K562 (cell line): Measurements from ENCODE around the gene CCNL2. TPM values are rescaled to one million over a fixed set of nuclear protein-coding genes. Genes with fewer than 3 reads are reported as not detected.

Source experiments
- BRD9 ChIP-seq: fragments of 450-650 bp; IDR thresholded peaks from 2 replicates; pipeline ENCODE4 v1.6.1; 2018; ENCODE audit warnings: low read depth; ENCODE audit not compliant: partially characterized antibody
- CBX8 ChIP-seq: fragments of 200-600 bp; sonication (generic); IDR thresholded peaks from 2 replicates; pipeline ENCODE4 v1.6.1; 2012; ENCODE audit warnings: borderline replicate concordance, mixed run types, low read depth, mild to moderate bottlenecking, moderate library complexity, mixed read lengths, low read length, control low read depth, inconsistent platforms; ENCODE audit not compliant: poor library complexity, severe bottlenecking; ENCODE audit errors: extremely low read depth
- CC2D1A ChIP-seq: fragments of 450-650 bp; IDR thresholded peaks from 2 replicates; pipeline ENCODE4 v1.6.1; 2017; ENCODE audit warnings: mild to moderate bottlenecking
- DPF2 ChIP-seq: fragments of 450-650 bp; IDR thresholded peaks from 2 replicates; pipeline ENCODE4 v1.6.1; 2016
- ESRRA ChIP-seq: fragments of 450-650 bp; IDR thresholded peaks from 2 replicates; pipeline ENCODE4 v1.6.1; 2014; ENCODE audit warnings: low read depth, mild to moderate bottlenecking, moderate library complexity, borderline replicate concordance
- FOXK1 ChIP-seq: sonication (generic); formaldehyde crosslinking; IDR thresholded peaks from 2 replicates; pipeline ENCODE4 v1.8.0; 2022; ENCODE audit warnings: missing genetic modification reagents, mild to moderate bottlenecking, borderline replicate concordance
- GATAD2A ChIP-seq: fragments of 450-650 bp; IDR thresholded peaks from 2 replicates; pipeline ENCODE4 v1.6.1; 2017
- MAFG ChIP-seq: fragments of 450-650 bp; conservative IDR thresholded peaks from 2 replicates; pipeline ENCODE4 v1.6.1; 2016; ENCODE audit warnings: missing genetic modification characterization, missing compliant biosample characterization
- MBD2 ChIP-seq: sonication (generic); IDR thresholded peaks from 2 replicates; pipeline ENCODE4 v1.6.1; 2016; ENCODE audit warnings: low read depth, borderline replicate concordance
- NFATC3 ChIP-seq: fragments of 450-650 bp; IDR thresholded peaks from 2 replicates; pipeline ENCODE4 v1.6.1; 2017; ENCODE audit warnings: mild to moderate bottlenecking
- NFRKB ChIP-seq: fragments of 450-650 bp; IDR thresholded peaks from 2 replicates; pipeline ENCODE4 v1.6.1; 2016; ENCODE audit warnings: low read depth
- RBM17 ChIP-seq: fragments of 200-400 bp; formaldehyde crosslinking; IDR thresholded peaks from 2 replicates; pipeline ENCODE4 v1.6.1; 2017; ENCODE audit warnings: low read depth, mild to moderate bottlenecking, low read length, borderline replicate concordance
- SOX6 ChIP-seq: fragments of 450-650 bp; IDR thresholded peaks from 2 replicates; pipeline ENCODE4 v1.6.1; 2014; ENCODE audit warnings: mild to moderate bottlenecking
- TEAD4 ChIP-seq, 2 experiments: sonication (generic) in 1 of 2; formaldehyde crosslinking in 1 of 2; IDR thresholded peaks; 2 replicates each; pipeline versions ENCODE4 v1.6.1 to v1.8.0; 2012 to 2022; ENCODE audit warnings: borderline replicate concordance in 1 of 2, inconsistent platforms in 1 of 2, low read length in 1 of 2, mild to moderate bottlenecking in 1 of 2, missing genetic modification reagents in 1 of 2
- ZFP36 ChIP-seq: fragments of 150-350 bp; IDR thresholded peaks from 2 replicates; pipeline ENCODE4 v1.6.1; 2018; ENCODE audit warnings: low read length, low read depth; ENCODE audit not compliant: partially characterized antibody
- ZNF431 ChIP-seq: sonication (generic); formaldehyde crosslinking; IDR thresholded peaks from 2 replicates; pipeline ENCODE4 v1.8.0; 2022; ENCODE audit warnings: mild to moderate bottlenecking, missing genetic modification reagents
- ZNF444 ChIP-seq: fragments of 250-450 bp; sonication (Bioruptor Pico); IDR thresholded peaks from 2 replicates; pipeline ENCODE4 v1.4.0; 2020; ENCODE audit warnings: mild to moderate bottlenecking, moderate library complexity
- ZNF584 ChIP-seq: fragments of 200-800 bp; sonication (Bioruptor generic); IDR thresholded peaks from 2 replicates; pipeline ENCODE4 v1.6.1; 2016; ENCODE audit warnings: low read depth, mild to moderate bottlenecking, missing genetic modification characterization, missing compliant biosample characterization
- polyA plus RNA-seq, 8 experiments: library from polyadenylated mRNA; depleted of rRNA in 4 of 8; stranded (reverse) in 5 of 8; unstranded in 3 of 8; fragments of >200 nt; fragmentation: Nextera tagmentation in 2 of 8; fragmentation: Illumina TruSeq in 1 of 8; extraction: Ambion mirVana in 2 of 8; extraction: Trizol in 1 of 8; gene quantifications; 2 replicates each; pipeline versions ENCODE4 v1.2.1 to v1.2.3, GENCODE V29; 2011 to 2014; ENCODE audit warnings: inconsistent platforms in 1 of 8, missing spikeins in 1 of 8
- total RNA-seq, 7 experiments: library from RNA; depleted of rRNA in 6 of 7; stranded (reverse); fragments of >200 nt in 6 of 7; fragmentation: Illumina TruSeq in 2 of 7; extraction: Trizol in 2 of 7; gene quantifications; 2 replicates each; pipeline versions ENCODE4 v1.2.1 to v1.2.3, GENCODE V29; 2011 to 2021; ENCODE audit warnings: low replicate concordance in 1 of 7
- TF ChIP-seq, protein P1 (sequence below): fragments of 450-650 bp; IDR thresholded peaks from 2 replicates; pipeline ENCODE4 v1.6.1; 2018; ENCODE audit warnings: mild to moderate bottlenecking, low read depth; ENCODE audit not compliant: partially characterized antibody
- TF ChIP-seq, protein P2 (sequence below): IDR thresholded peaks from 3 replicates; pipeline ENCODE4 v1.6.1; 2011; ENCODE audit warnings: borderline replicate concordance, mild to moderate bottlenecking, moderate library complexity; ENCODE audit not compliant: insufficient read length; ENCODE audit errors: extremely low read depth
- TF ChIP-seq, protein P3 (sequence below): fragments of 250-450 bp; sonication (Bioruptor Pico); IDR thresholded peaks from 2 replicates; pipeline ENCODE4 v1.4.0; 2020; ENCODE audit warnings: mild to moderate bottlenecking, moderate library complexity

CCNL2 gene
- total and polyA plus RNA-seq, 9 of the 15 experiments (the other 6 are each of a cell fraction or from before 2014, with no cell fraction given), result 2.8 to 287 (median 94.5) TPM

DNA sequence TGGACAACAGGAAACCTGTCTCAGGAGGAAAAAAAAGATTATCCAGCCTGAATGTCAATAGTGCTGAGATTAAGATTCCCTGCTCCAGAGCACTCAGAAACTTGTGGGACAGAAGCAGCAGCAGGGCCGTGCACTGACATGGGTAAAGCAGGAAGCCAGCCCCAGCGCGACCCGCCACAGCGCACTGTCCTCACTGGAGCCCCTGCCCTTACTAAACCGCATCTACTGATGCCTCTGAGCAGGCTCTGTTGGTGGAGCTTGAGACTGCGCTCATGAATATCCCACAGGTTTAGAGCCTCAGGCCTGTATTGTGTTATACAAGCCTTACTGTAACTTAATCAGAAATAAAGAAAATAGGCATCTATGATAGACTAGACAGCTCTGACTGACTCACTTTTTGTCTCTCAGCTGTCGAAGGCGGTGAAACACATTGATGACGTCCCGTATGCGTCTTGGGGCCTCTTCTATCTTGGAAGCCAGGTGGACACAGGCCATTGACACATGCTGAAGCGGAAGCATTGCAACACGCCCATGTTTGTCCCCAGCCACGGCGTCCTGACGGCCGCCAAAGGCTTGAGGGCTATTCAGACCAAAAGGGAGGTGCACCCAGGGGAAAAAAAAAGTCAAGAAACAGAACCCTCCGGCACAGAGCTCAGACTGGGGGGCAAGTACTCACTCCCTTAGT, 1.2 kb downstream of the CCNL2 start (continued):
- peak; percentile 55; the same call in 1 of the 2 replicates for TF ChIP-seq DPF2
- TF ChIP-seq, protein P1, sequence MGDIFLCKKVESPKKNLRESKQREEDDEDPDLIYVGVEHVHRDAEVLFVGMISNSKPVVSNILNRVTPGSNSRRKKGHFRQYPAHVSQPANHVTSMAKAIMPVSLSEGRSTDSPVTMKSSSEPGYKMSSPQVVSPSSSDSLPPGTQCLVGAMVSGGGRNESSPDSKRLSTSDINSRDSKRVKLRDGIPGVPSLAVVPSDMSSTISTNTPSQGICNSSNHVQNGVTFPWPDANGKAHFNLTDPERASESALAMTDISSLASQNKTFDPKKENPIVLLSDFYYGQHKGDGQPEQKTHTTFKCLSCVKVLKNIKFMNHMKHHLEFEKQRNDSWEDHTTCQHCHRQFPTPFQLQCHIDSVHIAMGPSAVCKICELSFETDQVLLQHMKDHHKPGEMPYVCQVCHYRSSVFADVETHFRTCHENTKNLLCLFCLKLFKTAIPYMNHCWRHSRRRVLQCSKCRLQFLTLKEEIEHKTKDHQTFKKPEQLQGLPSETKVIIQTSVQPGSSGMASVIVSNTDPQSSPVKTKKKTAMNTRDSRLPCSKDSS, result no peak
- TF ChIP-seq, protein P2, sequence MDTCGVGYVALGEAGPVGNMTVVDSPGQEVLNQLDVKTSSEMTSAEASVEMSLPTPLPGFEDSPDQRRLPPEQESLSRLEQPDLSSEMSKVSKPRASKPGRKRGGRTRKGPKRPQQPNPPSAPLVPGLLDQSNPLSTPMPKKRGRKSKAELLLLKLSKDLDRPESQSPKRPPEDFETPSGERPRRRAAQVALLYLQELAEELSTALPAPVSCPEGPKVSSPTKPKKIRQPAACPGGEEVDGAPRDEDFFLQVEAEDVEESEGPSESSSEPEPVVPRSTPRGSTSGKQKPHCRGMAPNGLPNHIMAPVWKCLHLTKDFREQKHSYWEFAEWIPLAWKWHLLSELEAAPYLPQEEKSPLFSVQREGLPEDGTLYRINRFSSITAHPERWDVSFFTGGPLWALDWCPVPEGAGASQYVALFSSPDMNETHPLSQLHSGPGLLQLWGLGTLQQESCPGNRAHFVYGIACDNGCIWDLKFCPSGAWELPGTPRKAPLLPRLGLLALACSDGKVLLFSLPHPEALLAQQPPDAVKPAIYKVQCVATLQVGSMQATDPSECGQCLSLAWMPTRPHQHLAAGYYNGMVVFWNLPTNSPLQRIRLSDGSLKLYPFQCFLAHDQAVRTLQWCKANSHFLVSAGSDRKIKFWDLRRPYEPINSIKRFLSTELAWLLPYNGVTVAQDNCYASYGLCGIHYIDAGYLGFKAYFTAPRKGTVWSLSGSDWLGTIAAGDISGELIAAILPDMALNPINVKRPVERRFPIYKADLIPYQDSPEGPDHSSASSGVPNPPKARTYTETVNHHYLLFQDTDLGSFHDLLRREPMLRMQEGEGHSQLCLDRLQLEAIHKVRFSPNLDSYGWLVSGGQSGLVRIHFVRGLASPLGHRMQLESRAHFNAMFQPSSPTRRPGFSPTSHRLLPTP, result no peak
- TF ChIP-seq FOXK1, result peak; percentile 62; the same call in 1 of the 2 replicates
- no peak for TF ChIP-seq SOX6
- TF ChIP-seq ZNF444 (CRISPR knock-in tag), result no peak
- no peak for TF ChIP-seq ZNF584
- no peak for TF ChIP-seq ZNF431
- peak; percentile 32; the same call in 1 of the 2 replicates for TF ChIP-seq CC2D1A
- no peak for TF ChIP-seq BRD9
- no peak for TF ChIP-seq MAFG (tag)
- TF ChIP-seq TEAD4 (IDR thresholded peaks at IDR 0.05; ENCODE audit: low read length), result no peak
- no peak for TF ChIP-seq TEAD4 (CRISPR knock-in tag; IDR thresholded peaks at IDR 0.05; ENCODE audit: borderline replicate concordance)
- no peak for TF ChIP-seq ESRRA
- TF ChIP-seq MBD2, result no peak
- TF ChIP-seq NFATC3, result no peak
- no peak for TF ChIP-seq RBM17
- no peak for TF ChIP-seq ZFP36
- TF ChIP-seq GATAD2A, result no peak
- TF ChIP-seq CBX8, result no peak
- TF ChIP-seq NFRKB, result 0 out of 2 replicates have a peak, but pooled peaks have one; percentile 48
- TF ChIP-seq, protein P3, sequence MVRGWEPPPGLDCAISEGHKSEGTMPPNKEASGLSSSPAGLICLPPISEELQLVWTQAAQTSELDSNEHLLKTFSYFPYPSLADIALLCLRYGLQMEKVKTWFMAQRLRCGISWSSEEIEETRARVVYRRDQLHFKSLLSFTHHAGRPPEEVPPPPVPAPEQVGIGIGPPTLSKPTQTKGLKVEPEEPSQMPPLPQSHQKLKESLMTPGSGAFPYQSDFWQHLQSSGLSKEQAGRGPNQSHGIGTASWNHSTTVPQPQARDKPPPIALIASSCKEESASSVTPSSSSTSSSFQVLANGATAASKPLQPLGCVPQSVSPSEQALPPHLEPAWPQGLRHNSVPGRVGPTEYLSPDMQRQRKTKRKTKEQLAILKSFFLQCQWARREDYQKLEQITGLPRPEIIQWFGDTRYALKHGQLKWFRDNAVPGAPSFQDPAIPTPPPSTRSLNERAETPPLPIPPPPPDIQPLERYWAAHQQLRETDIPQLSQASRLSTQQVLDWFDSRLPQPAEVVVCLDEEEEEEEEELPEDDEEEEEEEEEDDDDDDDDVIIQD, result no peak
